Gastrocnemius medialis (tissue), 4 donors: ENCODE data around the gene PBOV1. TPM values are rescaled to one million over a fixed set of nuclear protein-coding genes. Genes with fewer than 3 reads are reported as not detected.

Experiments used
- ATAC-seq, 2 donors: fragments of 150-250 bp; one replicate each; pipeline ENCODE4 v1.9.1; 2016
- DNase-seq, 2 donors: peaks; one replicate each; pipeline ENCODE4 v3.0.0-alpha.2; 2019
- H3K27ac ChIP-seq, 4 donors: fragments of 200-600 bp; sonication (generic); 1 replicate in 1 of 4; 2 replicates in 3 of 4; pipeline ENCODE4 v1.5.1; 2016 to 2018; ENCODE audit warnings: mild to moderate bottlenecking in 2 of 4, moderate library complexity in 1 of 4
- H3K27me3 ChIP-seq, 3 donors: fragments of 200-600 bp; sonication (generic) in 2 of 3; 1 replicate in 1 of 3; 2 replicates in 2 of 3; pipeline versions ENCODE4 v1.5.1 to v1.6.0; 2016 to 2019; ENCODE audit warnings: mild to moderate bottlenecking in 1 of 3, moderate library complexity in 1 of 3
- H3K36me3 ChIP-seq, 2 donors: fragments of 200-600 bp; sonication (generic) in 1 of 2; one replicate each; pipeline ENCODE4 v1.5.1; 2017 to 2018
- H3K4me1 ChIP-seq, 2 donors: fragments of 200-600 bp; sonication (generic) in 1 of 2; one replicate each; pipeline ENCODE4 v1.5.1; 2016 to 2017; ENCODE audit warnings: mild to moderate bottlenecking in 2 of 2
- H3K4me3 ChIP-seq, 4 donors: fragments of 200-600 bp; sonication (generic) in 3 of 4; 1 replicate in 1 of 4; 2 replicates in 3 of 4; pipeline ENCODE4 v1.5.1; 2016 to 2019; ENCODE audit warnings: mild to moderate bottlenecking in 2 of 4
- H3K9me3 ChIP-seq, 3 donors: fragments of 200-600 bp; sonication (generic) in 2 of 3; 1 replicate in 1 of 3; 2 replicates in 2 of 3; pipeline ENCODE4 v1.5.1; 2016 to 2019
- POLR2A ChIP-seq, 2 donors: fragments of 450-650 bp; IDR thresholded peaks; one replicate each; pipeline ENCODE4 v1.6.1; 2017; ENCODE audit warnings: antibody characterized with exemption in 2 of 2, mild to moderate bottlenecking in 2 of 2, moderate library complexity in 2 of 2
- in situ Hi-C, 4 donors: fragments of 200-750 bp; cut with MboI; loops; one replicate each; pipeline versions ENCODE4 v1.15.0 to v1.8.0; 2017; ENCODE audit warnings: low sequenced_read_pairs in 4 of 4
- intact Hi-C: fragments of 100-400 bp; cut with DNase I; formaldehyde crosslinking; loops from one replicate; pipeline ENCODE4 v1.15.1; 2023; ENCODE audit warnings: low total_unique reads
- total RNA-seq, 4 donors: library from RNA; depleted of rRNA; stranded (reverse); fragments of >200 nt; gene quantifications; one replicate each; pipeline versions ENCODE4 v1.1.0 to v1.2.3, GENCODE V29; 2016
- TF ChIP-seq, protein P1 (sequence below), 5 experiments: fragments of 450-650 bp in 3 of 5; fragments of 200-600 bp in 2 of 5; sonication (generic) in 2 of 5; IDR thresholded peaks in 4 of 5; conservative IDR thresholded peaks in 1 of 5; 1 replicate in 4 of 5; 2 replicates in 1 of 5; pipeline ENCODE4 v1.5.1; 2016 to 2019; ENCODE audit warnings: antibody characterized with exemption in 5 of 5, mild to moderate bottlenecking in 3 of 5, moderate library complexity in 3 of 5

The PBOV1 gene
- total RNA-seq, 4 donors from 2014 or later: not detected

DNA sequence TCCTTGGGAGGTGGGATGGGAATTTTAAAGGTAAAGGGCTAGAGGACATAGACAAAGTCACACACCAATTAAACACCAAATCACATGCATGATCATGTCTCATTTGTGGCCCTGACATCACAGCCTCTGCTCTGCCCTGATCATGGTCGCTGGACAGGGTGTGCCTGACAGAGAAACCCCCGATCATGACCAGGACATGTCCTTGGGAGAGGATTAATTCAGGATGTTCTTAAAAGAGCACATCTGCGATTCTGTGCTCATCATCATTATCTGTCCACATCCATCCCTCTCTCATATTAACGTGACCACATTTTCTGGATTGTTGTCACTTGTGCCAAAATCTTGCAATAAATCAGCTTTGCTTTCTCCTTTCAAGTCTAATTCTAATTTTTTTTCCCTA, 7.7 kb upstream of the PBOV1 start:
- in situ Hi-C loops: no loop called here

GRCh38 chr6:138222901-138223546, 4.7 kb upstream of the PBOV1 start:
- ATAC-seq (no peak), DNase-seq (no peak)
- Histone ChIP-seq H3K4me1 (no peaks in the 10 kb centered on the region), H3K27me3 (no peaks in the 10 kb centered on the region), H3K4me3 (no peak overlapping the region), H3K36me3 (no peaks in the 10 kb centered on the region), H3K9me3 (peaks cover 0 to 2% (median 0%) of the 10 kb centered on the region in 3 donors), H3K27ac (no peak overlapping the region)
- intact Hi-C loops (no loop called here), in situ Hi-C loops (no loop called here)
- TF ChIP-seq, protein P1, sequence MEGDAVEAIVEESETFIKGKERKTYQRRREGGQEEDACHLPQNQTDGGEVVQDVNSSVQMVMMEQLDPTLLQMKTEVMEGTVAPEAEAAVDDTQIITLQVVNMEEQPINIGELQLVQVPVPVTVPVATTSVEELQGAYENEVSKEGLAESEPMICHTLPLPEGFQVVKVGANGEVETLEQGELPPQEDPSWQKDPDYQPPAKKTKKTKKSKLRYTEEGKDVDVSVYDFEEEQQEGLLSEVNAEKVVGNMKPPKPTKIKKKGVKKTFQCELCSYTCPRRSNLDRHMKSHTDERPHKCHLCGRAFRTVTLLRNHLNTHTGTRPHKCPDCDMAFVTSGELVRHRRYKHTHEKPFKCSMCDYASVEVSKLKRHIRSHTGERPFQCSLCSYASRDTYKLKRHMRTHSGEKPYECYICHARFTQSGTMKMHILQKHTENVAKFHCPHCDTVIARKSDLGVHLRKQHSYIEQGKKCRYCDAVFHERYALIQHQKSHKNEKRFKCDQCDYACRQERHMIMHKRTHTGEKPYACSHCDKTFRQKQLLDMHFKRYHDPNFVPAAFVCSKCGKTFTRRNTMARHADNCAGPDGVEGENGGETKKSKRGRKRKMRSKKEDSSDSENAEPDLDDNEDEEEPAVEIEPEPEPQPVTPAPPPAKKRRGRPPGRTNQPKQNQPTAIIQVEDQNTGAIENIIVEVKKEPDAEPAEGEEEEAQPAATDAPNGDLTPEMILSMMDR (IDR thresholded peaks at IDR 0.05 in 4 of 5, conservative IDR thresholded peaks at IDR 0.05 in 1 of 5): no peak
- TF ChIP-seq POLR2A (IDR thresholded peaks at IDR 0.05): no peak

More for the DNA sequence above, 7.7 kb upstream of the PBOV1 start:
- ATAC-seq (no peak), DNase-seq (no peak)
- Histone ChIP-seq H3K4me1 (no peaks in the 10 kb centered on the region), H3K9me3 (no peaks in the 10 kb centered on the region), H3K27ac (no peak overlapping the region), H3K27me3 (no peaks in the 10 kb centered on the region), H3K36me3 (no peaks in the 10 kb centered on the region), H3K4me3 (no peak overlapping the region)
- TF ChIP-seq POLR2A (IDR thresholded peaks at IDR 0.05): no peak
- TF ChIP-seq, protein P1 (IDR thresholded peaks at IDR 0.05 in 4 of 5, conservative IDR thresholded peaks at IDR 0.05 in 1 of 5): no peak
- intact Hi-C loops: no loop called here

- Histone ChIP-seq H3K9me3 (peaks cover 0 to 2% (median 0%) of the 10 kb centered on the region in 3 donors), H3K4me1 (no peaks in the 10 kb centered on the region), H3K27me3 (no peaks in the 10 kb centered on the region), H3K27ac (no peak overlapping the region), H3K4me3 (no peak overlapping the region), H3K36me3 (no peaks in the 10 kb centered on the region)
- ATAC-seq (no peak), DNase-seq (no peak)
- TF ChIP-seq, protein P1 (IDR thresholded peaks at IDR 0.05 in 4 of 5, conservative IDR thresholded peaks at IDR 0.05 in 1 of 5): no peak
- no peak for TF ChIP-seq POLR2A (IDR thresholded peaks at IDR 0.05)
- intact Hi-C loops (no loop called here), in situ Hi-C loops (no loop called here)
Observed at GRCh38 chr6:138219901-138220300, 1.6 kb upstream of the PBOV1 start.

DNA sequence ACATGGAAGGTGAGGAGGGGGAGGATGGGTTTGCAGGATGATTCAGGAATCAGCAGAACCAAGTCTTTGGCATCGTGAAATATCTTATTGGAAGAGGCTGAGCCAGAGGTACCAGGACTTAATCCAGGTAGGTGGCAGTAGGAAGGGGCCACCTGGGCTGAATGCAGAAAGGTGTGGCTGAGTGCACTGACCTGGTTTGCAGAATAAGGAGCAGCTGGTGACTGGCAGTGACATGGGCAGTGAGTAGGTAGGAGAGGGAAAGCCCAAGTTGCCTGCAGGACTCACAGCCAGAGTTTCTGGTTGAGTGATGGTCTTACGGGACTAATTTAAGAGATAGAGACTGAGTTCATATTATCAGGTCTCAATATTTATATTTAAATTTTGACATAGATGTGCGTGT, 1.1 kb upstream of the PBOV1 start:
- H3K36me3 ChIP-seq: no peaks in the 10 kb centered on the region
- ATAC-seq (no peak), DNase-seq (no peak)
- H3K4me3 ChIP-seq: no peak overlapping the region
- TF ChIP-seq POLR2A (IDR thresholded peaks at IDR 0.05): no peak
- TF ChIP-seq, protein P1 (IDR thresholded peaks at IDR 0.05 in 4 of 5, conservative IDR thresholded peaks at IDR 0.05 in 1 of 5): no peak
- H3K9me3 ChIP-seq: peaks cover 0 to 2% (median 0%) of the 10 kb centered on the region in 3 donors
- in situ Hi-C loops: no loop called here
- H3K27me3 ChIP-seq: no peaks in the 10 kb centered on the region
- intact Hi-C loops: no loop called here
- no peaks in the 10 kb centered on the region for H3K4me1 ChIP-seq
- no peak overlapping the region for H3K27ac ChIP-seq
